GM10266 (cell line): ENCODE measurements around the gene IL25.

Experiments
- DNase-seq: peaks from one replicate; pipeline ENCODE4 v3.0.0; 2012; ENCODE audit errors: extremely low spot score
- TF ChIP-seq, protein P1 (sequence below): IDR thresholded peaks from 2 replicates; pipeline ENCODE4 v1.5.1; 2012; ENCODE audit warnings: mild to moderate bottlenecking, low read depth; ENCODE audit not compliant: control insufficient read depth, insufficient read depth; ENCODE audit errors: missing control alignments

The IL25 gene

DNA sequence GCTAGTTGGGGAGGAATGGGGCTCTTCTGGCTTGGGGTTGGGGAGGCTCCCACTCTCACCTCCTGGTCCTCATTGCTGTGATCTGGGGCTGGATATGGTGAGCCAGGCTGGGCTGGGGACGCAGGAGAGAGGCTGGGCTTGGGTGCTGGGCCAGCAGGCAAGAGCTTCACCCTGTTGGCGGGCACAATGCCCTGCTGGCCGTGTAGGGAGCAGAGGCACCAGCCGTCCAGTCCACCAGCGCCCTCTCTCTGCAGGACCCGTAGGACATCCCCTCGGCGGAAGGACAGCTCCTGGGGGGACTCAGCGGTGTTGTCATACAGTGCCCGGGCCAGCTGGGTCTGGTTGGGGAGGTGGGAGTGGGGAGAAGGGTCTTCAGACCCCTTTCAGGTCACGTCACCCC lies 12.1 kb upstream of the IL25 start:
- DNase-seq, result no peak
- TF ChIP-seq, protein P1, sequence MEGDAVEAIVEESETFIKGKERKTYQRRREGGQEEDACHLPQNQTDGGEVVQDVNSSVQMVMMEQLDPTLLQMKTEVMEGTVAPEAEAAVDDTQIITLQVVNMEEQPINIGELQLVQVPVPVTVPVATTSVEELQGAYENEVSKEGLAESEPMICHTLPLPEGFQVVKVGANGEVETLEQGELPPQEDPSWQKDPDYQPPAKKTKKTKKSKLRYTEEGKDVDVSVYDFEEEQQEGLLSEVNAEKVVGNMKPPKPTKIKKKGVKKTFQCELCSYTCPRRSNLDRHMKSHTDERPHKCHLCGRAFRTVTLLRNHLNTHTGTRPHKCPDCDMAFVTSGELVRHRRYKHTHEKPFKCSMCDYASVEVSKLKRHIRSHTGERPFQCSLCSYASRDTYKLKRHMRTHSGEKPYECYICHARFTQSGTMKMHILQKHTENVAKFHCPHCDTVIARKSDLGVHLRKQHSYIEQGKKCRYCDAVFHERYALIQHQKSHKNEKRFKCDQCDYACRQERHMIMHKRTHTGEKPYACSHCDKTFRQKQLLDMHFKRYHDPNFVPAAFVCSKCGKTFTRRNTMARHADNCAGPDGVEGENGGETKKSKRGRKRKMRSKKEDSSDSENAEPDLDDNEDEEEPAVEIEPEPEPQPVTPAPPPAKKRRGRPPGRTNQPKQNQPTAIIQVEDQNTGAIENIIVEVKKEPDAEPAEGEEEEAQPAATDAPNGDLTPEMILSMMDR, result no peak

- TF ChIP-seq, protein P1, result no peak
- DNase-seq, result no peak
These were observed 11.3 kb upstream of the IL25 start for GRCh38 chr14:23361320-23361719.

GRCh38 chr14:23361763-23362162 lies 10.8 kb upstream of the IL25 start:
- TF ChIP-seq, protein P1, result no peak
- no peak for DNase-seq

- no peak for DNase-seq
- TF ChIP-seq, protein P1, result no peak
These were observed 10.4 kb upstream of the IL25 start for GRCh38 chr14:23362200-23362599.

DNA sequence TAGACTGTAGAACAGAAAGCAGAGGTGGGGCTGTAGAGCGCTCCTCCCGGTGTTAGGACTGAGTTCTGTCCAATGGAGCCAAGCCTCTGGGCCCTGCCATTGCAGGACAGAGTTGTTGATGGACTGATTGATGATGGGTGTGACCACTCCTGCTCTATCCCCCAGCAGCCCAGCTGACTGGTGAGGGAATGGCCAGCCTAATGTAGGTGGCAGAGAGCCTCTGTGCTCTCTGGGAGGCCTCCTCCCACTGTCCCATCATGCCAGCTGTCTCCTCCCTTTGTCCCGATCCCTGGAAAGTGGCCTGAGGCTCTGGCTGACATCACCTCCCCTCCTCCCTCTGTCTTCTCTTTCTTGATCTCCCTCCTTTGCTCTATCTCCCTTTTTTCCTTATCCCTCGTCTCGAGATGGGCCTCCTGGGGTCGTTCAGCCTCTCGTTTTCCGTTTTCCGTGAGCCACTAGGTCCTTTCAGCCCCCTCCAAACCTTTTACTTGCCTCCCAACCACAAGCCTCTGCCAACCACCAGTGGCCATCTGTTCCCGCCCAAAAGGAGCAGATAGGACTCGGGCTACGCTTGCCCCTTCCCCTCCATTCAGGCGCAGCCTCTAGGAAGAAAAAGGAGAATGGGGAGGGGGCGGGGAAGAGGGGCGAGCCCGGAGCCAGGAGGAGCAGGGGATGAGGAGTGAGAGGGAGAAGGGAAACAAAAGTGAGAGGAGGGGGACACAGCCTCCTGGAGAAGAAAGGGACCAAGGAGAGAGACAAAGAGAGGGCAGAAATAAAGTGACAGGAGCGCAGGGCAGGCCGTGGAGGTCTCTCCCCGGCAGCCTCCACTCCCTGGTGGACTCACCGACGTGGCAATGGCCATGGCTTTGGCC lies 8.2 kb upstream of the IL25 start:
- no peak for DNase-seq
- TF ChIP-seq, protein P1, result no peak

DNA sequence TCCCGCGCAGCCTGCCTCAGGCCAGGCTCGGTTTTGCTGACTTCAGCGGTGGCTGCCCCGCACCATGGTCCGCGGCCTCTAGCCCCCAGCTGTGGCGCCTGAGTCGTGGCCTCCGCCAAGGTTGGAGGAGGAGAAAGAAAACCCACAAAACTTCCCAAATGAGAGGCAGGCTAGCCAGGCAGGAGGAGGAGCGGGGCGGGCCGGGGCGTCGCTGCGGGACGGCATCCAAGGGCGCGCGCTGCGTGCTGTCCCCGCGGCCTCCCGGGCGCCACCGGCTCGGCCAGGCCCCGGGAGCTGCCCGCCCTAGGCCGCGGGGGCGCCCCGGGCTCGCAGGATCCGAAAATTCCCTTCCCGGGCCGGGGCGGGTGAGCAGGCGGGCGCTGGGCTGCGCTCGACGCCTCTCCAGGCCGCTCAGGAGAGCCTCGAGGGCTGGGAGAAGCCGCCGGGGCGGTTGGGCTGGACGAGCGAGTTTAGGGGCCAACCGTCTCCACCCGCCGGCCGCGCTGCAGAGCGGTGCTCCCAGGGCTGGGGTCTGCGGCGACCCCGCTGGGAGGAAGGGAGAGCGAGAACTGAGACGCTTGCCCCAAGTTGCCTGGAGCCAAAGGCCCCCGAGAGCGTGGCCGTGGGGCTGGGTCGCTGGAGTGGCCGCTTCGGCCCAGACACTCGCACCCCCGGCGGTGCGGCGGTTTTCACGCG lies 7.4 kb upstream of the IL25 start, which contains the start of gene EFS:
Gene EFS (minus strand): TSS at position 137 of the 696 bp plus-strand sequence. CDS start 147 bp downstream, outside the sequence.
- TF ChIP-seq, protein P1, result no peak
- no peak for DNase-seq
